ENCODE data around the gene SLC38A8.

SLC38A8 gene

GRCh38 chr16:84080378-84080777, 37.8 kb upstream of the SLC38A8 start:
- no peaks in the 10 kb centered on the region for H3K9me3 Mint-ChIP-seq
- H3K4me1 Mint-ChIP-seq: peaks cover 7% of the 10 kb centered on the region
- H3K27ac Mint-ChIP-seq: no peak overlapping the region
- no peak for ATAC-seq
- H3K27me3 Mint-ChIP-seq: no peaks in the 10 kb centered on the region
- DNase-seq: no peak
- H3K4me3 Mint-ChIP-seq: no peak overlapping the region
- peaks cover 42% of the 10 kb centered on the region for H3K36me3 Mint-ChIP-seq (ENCODE audit: low read depth)

GRCh38 chr16:84079664-84080063, 37.1 kb upstream of the SLC38A8 start:
- no peak for DNase-seq
- H3K27me3 Mint-ChIP-seq: no peaks in the 10 kb centered on the region
- H3K9me3 Mint-ChIP-seq: no peaks in the 10 kb centered on the region
- H3K27ac Mint-ChIP-seq: no peak overlapping the region
- no peak overlapping the region for H3K4me3 Mint-ChIP-seq
- H3K36me3 Mint-ChIP-seq (ENCODE audit: low read depth): peaks cover 38% of the 10 kb centered on the region
- peaks cover 1% of the 10 kb centered on the region for H3K4me1 Mint-ChIP-seq
- ATAC-seq: no peak

- ATAC-seq (no peak), DNase-seq (no peak)
- Mint-ChIP-seq H3K4me1 (no peaks in the 10 kb centered on the region), H3K36me3 (ENCODE audit: low read depth) (peaks cover 23% of the 10 kb centered on the region), H3K9me3 (no peaks in the 10 kb centered on the region), H3K27me3 (no peaks in the 10 kb centered on the region), H3K27ac (no peak overlapping the region), H3K4me3 (no peak overlapping the region)
These were observed 32.8 kb upstream of the SLC38A8 start for GRCh38 chr16:84075376-84075775.

- H3K27me3 Mint-ChIP-seq: no peaks in the 10 kb centered on the region
- no peak overlapping the region for H3K4me3 Mint-ChIP-seq
- peaks cover 23% of the 10 kb centered on the region for H3K36me3 Mint-ChIP-seq (ENCODE audit: low read depth)
- DNase-seq (no peak), ATAC-seq (no peak)
- no peaks in the 10 kb centered on the region for H3K9me3 Mint-ChIP-seq
- no peaks in the 10 kb centered on the region for H3K4me1 Mint-ChIP-seq
- no peak overlapping the region for H3K27ac Mint-ChIP-seq
These were observed 32.1 kb upstream of the SLC38A8 start for GRCh38 chr16:84074721-84075120.

GRCh38 chr16:84072014-84072413, 29.4 kb upstream of the SLC38A8 start:
- DNase-seq (no peak), ATAC-seq (no peak)
- Mint-ChIP-seq H3K27ac (no peak overlapping the region), H3K36me3 (ENCODE audit: low read depth) (peaks cover 41% of the 10 kb centered on the region), H3K4me3 (no peak overlapping the region), H3K27me3 (no peaks in the 10 kb centered on the region), H3K4me1 (no peaks in the 10 kb centered on the region), H3K9me3 (no peaks in the 10 kb centered on the region)

GRCh38 chr16:84071121-84071520, 28.5 kb upstream of the SLC38A8 start:
- Mint-ChIP-seq H3K27me3 (no peaks in the 10 kb centered on the region), H3K9me3 (no peaks in the 10 kb centered on the region), H3K4me3 (no peak overlapping the region), H3K27ac (no peak overlapping the region), H3K36me3 (ENCODE audit: low read depth) (peaks cover 41% of the 10 kb centered on the region), H3K4me1 (no peaks in the 10 kb centered on the region)
- DNase-seq: no peak
- no peak for ATAC-seq

GRCh38 chr16:84069540-84069939, 26.9 kb upstream of the SLC38A8 start:
- no peak for DNase-seq
- Mint-ChIP-seq H3K27me3 (no peaks in the 10 kb centered on the region), H3K4me3 (no peak overlapping the region), H3K4me1 (no peaks in the 10 kb centered on the region), H3K9me3 (no peaks in the 10 kb centered on the region), H3K36me3 (ENCODE audit: low read depth) (peaks cover 38% of the 10 kb centered on the region), H3K27ac (no peak overlapping the region)
- ATAC-seq: no peak

- Mint-ChIP-seq H3K36me3 (ENCODE audit: low read depth) (peaks cover 40% of the 10 kb centered on the region), H3K27ac (no peak overlapping the region)
These were observed 26.3 kb upstream of the SLC38A8 start for GRCh38 chr16:84068783-84069462.

GRCh38 chr16:84068041-84068440, 25.4 kb upstream of the SLC38A8 start:
- H3K4me1 Mint-ChIP-seq: no peaks in the 10 kb centered on the region
- peaks cover 44% of the 10 kb centered on the region for H3K36me3 Mint-ChIP-seq (ENCODE audit: low read depth)
- no peak overlapping the region for H3K27ac Mint-ChIP-seq
- H3K4me3 Mint-ChIP-seq: no peak overlapping the region
- DNase-seq (no peak), ATAC-seq (no peak)
- H3K9me3 Mint-ChIP-seq: no peaks in the 10 kb centered on the region
- no peaks in the 10 kb centered on the region for H3K27me3 Mint-ChIP-seq

More at GRCh38 chr16:84068783-84069462, 26.3 kb upstream of the SLC38A8 start:
- no peak for DNase-seq
- no peaks in the 10 kb centered on the region for H3K4me1 Mint-ChIP-seq
- ATAC-seq: no peak
- H3K9me3 Mint-ChIP-seq: no peaks in the 10 kb centered on the region
- no peaks in the 10 kb centered on the region for H3K27me3 Mint-ChIP-seq
- H3K4me3 Mint-ChIP-seq: no peak overlapping the region

- no peak for DNase-seq
- Mint-ChIP-seq H3K36me3 (ENCODE audit: low read depth) (peaks cover 48% of the 10 kb centered on the region), H3K9me3 (no peaks in the 10 kb centered on the region), H3K27me3 (no peaks in the 10 kb centered on the region), H3K4me3 (no peak overlapping the region), H3K4me1 (peaks cover 2% of the 10 kb centered on the region), H3K27ac (no peak overlapping the region)
- ATAC-seq: no peak
These were observed 25.0 kb upstream of the SLC38A8 start for GRCh38 chr16:84067640-84068039.

GRCh38 chr16:84065536-84066132, 23.0 kb upstream of the SLC38A8 start:
- H3K9me3 Mint-ChIP-seq: no peaks in the 10 kb centered on the region
- ATAC-seq (peak; percentile 45), DNase-seq (peak; percentile 42)
- H3K27me3 Mint-ChIP-seq: no peaks in the 10 kb centered on the region
- H3K36me3 Mint-ChIP-seq (ENCODE audit: low read depth): peaks cover 44% of the 10 kb centered on the region
- no peak overlapping the region for H3K4me3 Mint-ChIP-seq
- peaks cover 2% of the 10 kb centered on the region for H3K4me1 Mint-ChIP-seq
- no peak overlapping the region for H3K27ac Mint-ChIP-seq

- no peak for ATAC-seq
- H3K4me3 Mint-ChIP-seq: no peak overlapping the region
- no peak overlapping the region for H3K27ac Mint-ChIP-seq
- peaks cover 2% of the 10 kb centered on the region for H3K4me1 Mint-ChIP-seq
- no peak for DNase-seq
- peaks cover 41% of the 10 kb centered on the region for H3K36me3 Mint-ChIP-seq (ENCODE audit: low read depth)
- no peaks in the 10 kb centered on the region for H3K9me3 Mint-ChIP-seq
- no peaks in the 10 kb centered on the region for H3K27me3 Mint-ChIP-seq
These were observed 21.4 kb upstream of the SLC38A8 start for GRCh38 chr16:84063980-84064379.

GRCh38 chr16:84062734-84063640, 20.4 kb upstream of the SLC38A8 start:
- peak; percentile 83 for ATAC-seq
- no peak overlapping the region for H3K27ac Mint-ChIP-seq
- H3K27me3 Mint-ChIP-seq: no peaks in the 10 kb centered on the region
- H3K4me3 Mint-ChIP-seq: no peak overlapping the region
- H3K9me3 Mint-ChIP-seq: no peaks in the 10 kb centered on the region
- H3K36me3 Mint-ChIP-seq (ENCODE audit: low read depth): peaks cover 41% of the 10 kb centered on the region
- peaks cover 2% of the 10 kb centered on the region for H3K4me1 Mint-ChIP-seq
- peak; percentile 81 for DNase-seq

GRCh38 chr16:84061236-84061819, 18.7 kb upstream of the SLC38A8 start:
- Mint-ChIP-seq H3K4me3 (no peak overlapping the region), H3K9me3 (no peaks in the 10 kb centered on the region), H3K4me1 (peaks cover 2% of the 10 kb centered on the region), H3K27ac (no peak overlapping the region), H3K27me3 (no peaks in the 10 kb centered on the region), H3K36me3 (ENCODE audit: low read depth) (peaks cover 34% of the 10 kb centered on the region)
- ATAC-seq (no peak), DNase-seq (no peak)
